Cardiac fibroblast (primary cell): ENCODE results near the gene RIOX2.

Experiments
- DNase-seq, 2 donors: peaks; one replicate each; pipeline versions ENCODE4 v3.0.0 to v3.0.0-alpha.2; 2010; ENCODE audit warnings: low read depth in 2 of 2
- H3K4me3 ChIP-seq, 2 donors: replicated peaks in 1 of 2; 1 replicate in 1 of 2; 2 replicates in 1 of 2; pipeline ENCODE4 v1.5.1; 2011; ENCODE audit warnings: low read depth in 2 of 2, low read length in 2 of 2, mild to moderate bottlenecking in 2 of 2, moderate library complexity in 1 of 2
- CTCF ChIP-seq: IDR thresholded peaks from one replicate; pipeline ENCODE4 v1.5.1; 2011; ENCODE audit warnings: low read depth, mild to moderate bottlenecking, low read length, inconsistent platforms

Gene RIOX2

GRCh38 chr3:98010194-98010882, 38.1 kb upstream of the RIOX2 start:
- no peak for TF ChIP-seq CTCF
- H3K4me3 ChIP-seq, result no peak overlapping the region
- no peak for DNase-seq

- TF ChIP-seq CTCF, result no peak
- H3K4me3 ChIP-seq, result no peak overlapping the region
- DNase-seq, result no peak
Measured at GRCh38 chr3:98008855-98009254, 36.6 kb upstream of the RIOX2 start.

DNA sequence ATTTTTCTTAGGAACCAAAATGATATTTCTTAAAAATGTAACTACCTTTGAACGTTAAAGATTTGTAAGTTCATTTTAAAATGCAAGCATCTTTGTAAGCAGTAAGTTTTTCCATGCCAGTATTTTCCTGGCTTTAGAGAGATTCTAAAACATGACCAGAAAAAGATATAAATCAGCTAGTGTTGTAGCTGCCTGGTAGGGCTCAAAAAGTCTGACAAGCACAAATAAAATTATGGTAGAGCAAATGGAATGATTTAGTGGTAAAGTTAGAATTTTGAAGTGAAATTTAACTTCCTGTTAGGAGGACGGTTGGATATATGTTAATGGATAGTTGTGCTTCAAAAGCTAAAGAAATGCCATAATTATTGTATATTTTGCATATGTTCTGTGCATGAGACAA, 33.2 kb upstream of the RIOX2 start:
- no peak for TF ChIP-seq CTCF
- DNase-seq, result no peak
- H3K4me3 ChIP-seq, result no peak overlapping the region

DNA sequence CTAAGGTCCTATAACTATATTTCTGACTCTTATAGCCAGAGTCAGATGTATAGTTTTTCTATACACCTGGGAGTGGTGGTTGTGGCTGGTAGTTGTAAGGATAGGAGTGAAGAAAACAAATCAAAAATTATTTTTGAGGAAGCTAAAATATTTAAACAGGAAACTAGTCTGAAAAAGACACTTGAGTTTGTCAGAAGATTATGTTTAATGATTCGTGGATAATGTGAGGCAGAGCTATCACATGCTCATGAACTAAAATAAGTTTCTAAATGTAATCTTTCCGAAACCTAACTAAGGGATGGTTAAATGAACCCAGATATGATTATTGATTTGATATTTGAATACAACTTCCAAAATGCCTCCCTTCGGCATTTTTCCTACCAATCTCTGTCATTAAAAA, 32.5 kb upstream of the RIOX2 start:
- DNase-seq, result no peak
- no peak for TF ChIP-seq CTCF
- H3K4me3 ChIP-seq, result no peak overlapping the region

DNA sequence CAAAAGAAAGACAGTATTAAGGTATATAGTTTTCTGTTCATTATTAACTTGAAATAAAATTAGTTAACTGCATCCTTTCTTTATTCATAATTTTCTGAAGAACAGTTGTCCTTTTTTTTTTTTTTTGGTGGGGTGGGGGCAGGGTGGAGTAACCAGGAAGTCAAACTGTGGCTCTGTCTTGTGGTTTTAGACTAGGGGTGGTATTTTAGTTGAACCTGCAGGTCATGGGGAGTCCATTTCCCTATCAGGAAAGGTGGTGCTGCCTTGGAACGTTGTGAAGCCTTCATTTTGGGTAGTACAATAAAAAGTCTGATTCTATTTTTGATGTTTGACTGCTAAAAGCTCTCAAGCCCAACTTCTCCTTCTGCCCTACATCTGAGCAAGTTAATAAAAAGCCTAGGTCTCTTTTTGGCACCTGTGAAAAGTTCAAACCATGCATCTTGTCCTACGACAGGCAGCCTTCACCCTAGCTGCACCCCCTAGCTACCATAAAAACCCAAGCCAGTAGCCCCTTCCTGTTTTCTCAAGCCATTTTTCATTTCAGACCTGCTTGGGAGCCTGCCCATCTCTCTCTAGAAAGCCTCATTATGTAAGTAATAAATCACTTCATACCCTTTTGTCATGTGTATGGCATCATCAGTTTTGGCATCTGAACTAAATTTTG, 31.2 kb upstream of the RIOX2 start:
- TF ChIP-seq CTCF, result no peak
- no peak overlapping the region for H3K4me3 ChIP-seq
- no peak for DNase-seq

DNA sequence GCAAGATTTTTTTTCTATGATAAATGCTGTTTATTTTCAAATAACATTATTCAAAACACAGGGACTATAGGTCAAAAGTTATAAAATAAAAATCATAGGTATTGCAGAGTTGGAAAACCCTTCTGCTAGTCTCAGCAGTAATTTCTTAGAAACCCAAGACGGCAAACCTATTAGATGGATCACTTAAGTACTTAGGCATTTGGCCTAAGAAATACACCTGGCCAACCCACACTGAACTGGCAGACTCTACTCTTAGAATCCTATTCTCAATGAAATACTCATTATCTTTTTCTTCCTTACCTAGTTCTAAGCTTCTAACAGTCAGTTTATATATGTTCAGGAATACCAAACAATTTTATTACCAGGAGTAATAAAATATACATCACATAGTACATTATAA, 30.5 kb upstream of the RIOX2 start:
- no peak for TF ChIP-seq CTCF
- no peak for DNase-seq
- no peak overlapping the region for H3K4me3 ChIP-seq
